ENCODE data around the gene USP22.

DNA sequence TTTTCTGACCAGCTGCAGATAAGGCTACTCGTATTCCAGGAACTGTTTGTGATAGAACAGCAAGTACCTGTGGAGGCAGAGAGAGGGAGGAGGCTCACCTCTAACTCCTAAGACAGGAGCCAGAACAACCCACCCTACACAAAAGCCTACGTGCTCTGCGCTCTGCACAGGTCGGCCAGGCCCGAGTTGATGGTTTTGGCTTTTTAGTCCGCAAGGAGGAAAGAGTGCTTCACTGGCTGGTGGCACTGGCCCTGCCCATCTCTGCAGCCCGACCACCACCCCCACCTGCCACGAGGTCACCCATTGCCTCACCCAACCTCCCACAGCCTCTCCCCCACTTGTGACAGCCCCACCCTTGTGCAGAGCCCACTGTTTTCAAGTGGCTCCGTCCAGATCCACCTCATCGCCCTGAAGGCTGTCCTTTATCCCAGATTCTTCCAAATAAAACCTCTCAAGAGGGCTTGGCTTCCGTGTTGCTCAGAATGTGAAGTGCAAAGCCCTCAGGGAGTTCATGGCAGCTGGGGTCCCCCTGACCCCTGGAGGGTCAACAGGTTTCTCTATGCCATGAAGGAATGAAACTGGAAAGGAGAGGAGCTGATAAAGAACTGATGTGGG, 39.7 kb downstream of the USP22 start:
- no peak for TF ChIP-seq CTCF (IDR thresholded peaks at IDR 0.05; ENCODE audit: extremely low read depth in 1 of 2, insufficient read depth in 1 of 2, low read depth in 1 of 2, low read length in 2 of 2)
- no peak for TF ChIP-seq EZH2 (IDR thresholded peaks at IDR 0.05; ENCODE audit: borderline replicate concordance, low read depth, low read length, severe bottlenecking)
- TF ChIP-seq POLR2A (IDR thresholded peaks at IDR 0.05; ENCODE audit: low read depth, low read length): no peak
- TF ChIP-seq, protein P1, sequence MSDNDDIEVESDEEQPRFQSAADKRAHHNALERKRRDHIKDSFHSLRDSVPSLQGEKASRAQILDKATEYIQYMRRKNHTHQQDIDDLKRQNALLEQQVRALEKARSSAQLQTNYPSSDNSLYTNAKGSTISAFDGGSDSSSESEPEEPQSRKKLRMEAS (IDR thresholded peaks at IDR 0.05; ENCODE audit: insufficient read depth, insufficient read length): no peak
- no peak for TF ChIP-seq POLR2AphosphoS5 (IDR thresholded peaks at IDR 0.05; ENCODE audit: insufficient read depth, low read depth, low read length)
